GM12891 (cell line): ENCODE data around the gene RPS6KA2.

ENCODE experiments used
- DNase-seq: peaks from one replicate; pipeline ENCODE4 v3.0.0; 2011; ENCODE audit warnings: low spot score; ENCODE audit not compliant: insufficient read length
- FAIRE-seq: peaks from 2 replicates; lab custom pipeline; 2011; peaks lifted over from hg19 to GRCh38; lab: Jason Lieb, UNC
- PAX5 ChIP-seq: IDR thresholded peaks from 2 replicates; pipeline ENCODE4 v1.6.1; 2011; ENCODE audit warnings: low read length, moderate library complexity, mild to moderate bottlenecking; ENCODE audit not compliant: insufficient read depth, severe bottlenecking
- POLR2A ChIP-seq: IDR thresholded peaks from 2 replicates; pipeline ENCODE4 v1.6.1; 2011; ENCODE audit warnings: low read depth, low read length, control low read depth
- POLR2AphosphoS5 ChIP-seq: IDR thresholded peaks from 2 replicates; pipeline ENCODE4 v1.6.1; 2011; ENCODE audit warnings: low read depth, low read length, control low read depth
- POU2F2 ChIP-seq: IDR thresholded peaks from 2 replicates; pipeline ENCODE4 v1.6.1; 2011; ENCODE audit warnings: low read depth, mild to moderate bottlenecking, control low read depth, low read length, moderate library complexity
- SPI1 ChIP-seq: IDR thresholded peaks from 2 replicates; pipeline ENCODE4 v1.6.1; 2011; ENCODE audit warnings: low read depth, low read length, control low read depth
- TAF1 ChIP-seq: IDR thresholded peaks from 2 replicates; pipeline ENCODE4 v1.6.1; 2011; ENCODE audit warnings: low read depth, low read length, control low read depth

RPS6KA2 gene

GRCh38 chr6:166485651-166486535, 141.2 kb downstream of the RPS6KA2 start:
- TF ChIP-seq POU2F2 (no peak), SPI1 (no peak), POLR2AphosphoS5 (no peak), POLR2A (no peak), PAX5 (no peak), TAF1 (no peak)
- no peak for DNase-seq
- FAIRE-seq = no peak

DNA sequence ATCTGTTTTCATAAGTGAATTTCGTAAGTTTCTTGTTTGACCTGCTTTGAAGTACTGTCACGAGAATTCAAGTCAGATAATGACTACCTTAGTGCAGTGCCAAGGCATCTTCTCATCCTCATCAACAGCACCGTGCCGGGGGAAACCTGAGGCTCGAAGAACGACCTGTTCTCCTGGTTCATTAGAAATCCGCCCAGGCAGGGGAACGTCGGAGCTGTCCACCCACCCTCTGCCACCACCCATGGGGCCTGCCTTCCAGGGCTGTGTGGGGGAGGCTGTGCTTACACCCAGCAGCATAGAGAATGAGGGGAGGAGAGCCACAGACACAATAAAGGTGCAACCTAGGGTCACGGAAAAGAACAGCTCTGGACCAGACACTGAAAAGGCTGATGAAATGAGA, 142.2 kb downstream of the RPS6KA2 start:
- DNase-seq = no peak
- no peak for FAIRE-seq
- TF ChIP-seq TAF1 (no peak), POU2F2 (no peak), POLR2AphosphoS5 (no peak), PAX5 (no peak), SPI1 (no peak), POLR2A (no peak)

DNA sequence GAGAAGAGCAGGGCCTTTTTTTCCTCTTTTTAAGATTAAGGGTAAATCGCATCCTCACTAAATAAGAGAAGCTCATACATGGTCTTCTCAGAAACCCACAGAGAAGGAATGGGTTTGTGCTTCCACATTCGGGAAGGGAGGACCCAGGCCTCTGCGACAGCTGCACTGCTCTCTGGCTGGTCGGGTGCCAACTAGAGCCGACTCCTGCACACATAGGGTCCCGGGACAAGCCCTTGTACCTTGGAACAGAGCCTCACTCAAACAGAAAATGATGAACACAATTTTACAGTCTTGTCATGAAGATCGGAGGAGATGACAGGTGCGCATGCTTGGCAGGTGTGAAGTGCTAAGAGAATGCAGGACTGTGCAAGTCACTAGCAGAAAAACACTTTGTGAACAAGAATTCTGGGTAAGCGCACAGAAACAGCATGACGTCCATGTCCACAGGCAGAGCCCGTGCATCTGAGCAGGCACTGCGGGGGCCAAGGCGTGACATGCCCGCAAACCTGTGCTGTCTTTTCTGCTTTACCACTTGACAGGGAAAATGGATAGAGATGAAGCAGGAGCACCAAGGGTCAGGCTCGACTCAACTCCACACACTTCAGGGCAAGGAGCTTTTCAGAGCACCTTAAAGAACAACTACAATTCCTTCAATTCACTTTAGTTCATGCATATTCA, 143.3 kb downstream of the RPS6KA2 start:
- TF ChIP-seq POU2F2 (no peak), PAX5 (no peak), POLR2A (no peak), TAF1 (no peak), POLR2AphosphoS5 (no peak), SPI1 (no peak)
- FAIRE-seq (no peak), DNase-seq (no peak)

DNA sequence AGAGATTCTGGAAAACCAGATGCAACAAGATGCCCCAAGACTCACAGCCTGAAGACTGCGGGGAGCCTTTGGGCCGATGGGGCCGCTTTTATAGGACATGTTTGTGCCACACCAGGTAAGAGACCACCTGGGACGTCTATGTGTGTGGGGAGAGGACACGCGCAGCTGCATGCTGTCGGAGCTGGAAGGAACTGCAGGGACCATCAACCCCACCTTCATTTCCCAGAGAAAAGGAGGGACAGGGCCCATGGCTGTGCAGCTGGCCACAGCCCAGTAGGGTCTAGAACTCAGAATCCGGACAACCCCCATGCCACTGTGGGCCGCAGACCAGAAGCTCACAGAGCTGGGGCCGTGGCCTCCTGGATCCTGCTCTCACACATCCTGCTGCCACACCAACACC, 144.0 kb downstream of the RPS6KA2 start:
- DNase-seq (no peak), FAIRE-seq (no peak)
- TF ChIP-seq POU2F2 (no peak), SPI1 (no peak), PAX5 (no peak), POLR2AphosphoS5 (no peak), POLR2A (no peak), TAF1 (no peak)

DNA sequence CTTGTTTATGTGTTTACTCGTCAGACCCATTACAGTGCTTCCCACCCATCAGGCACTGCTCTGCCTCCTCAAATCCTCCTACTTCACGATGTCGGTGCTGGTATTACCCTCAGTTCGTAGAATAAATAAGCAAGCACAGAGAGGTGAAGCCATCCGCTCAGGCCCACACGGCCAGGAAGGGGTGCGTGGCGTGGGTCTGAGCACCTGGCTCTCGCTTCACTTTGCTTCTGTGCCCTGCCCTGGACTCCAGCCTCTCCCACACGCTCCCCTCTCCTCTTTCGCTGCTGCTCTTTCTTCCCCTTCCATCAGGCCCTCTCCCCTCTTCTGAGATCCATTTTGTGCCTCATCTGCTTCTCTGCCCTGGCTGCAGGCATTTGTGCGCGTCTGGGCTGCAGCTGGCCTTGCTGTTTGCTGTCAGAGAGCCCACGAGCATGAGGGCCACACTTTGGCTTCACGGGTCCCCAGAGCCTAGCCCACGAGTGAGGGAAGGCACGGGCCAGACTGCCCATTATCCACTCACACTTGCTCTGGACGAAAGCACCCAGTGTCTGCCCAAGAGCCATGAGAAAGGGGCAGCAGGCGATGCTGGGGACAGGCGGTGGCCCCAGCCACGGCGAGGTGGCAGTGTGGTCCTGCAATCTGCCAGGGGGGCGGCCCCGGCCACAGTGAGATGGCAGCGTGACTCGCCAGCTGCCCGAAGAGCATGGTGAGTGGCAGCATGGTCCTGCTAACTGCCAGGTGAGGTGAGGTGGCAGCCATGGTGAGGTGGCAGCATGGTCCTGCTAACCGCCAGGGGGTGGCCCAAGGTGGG, 148.1 kb downstream of the RPS6KA2 start:
- no peak for FAIRE-seq
- no peak for DNase-seq
- TF ChIP-seq POLR2A = no peak
- no peak for TF ChIP-seq POU2F2
- no peak for TF ChIP-seq SPI1
- no peak for TF ChIP-seq PAX5
- TF ChIP-seq POLR2AphosphoS5 = no peak

DNA sequence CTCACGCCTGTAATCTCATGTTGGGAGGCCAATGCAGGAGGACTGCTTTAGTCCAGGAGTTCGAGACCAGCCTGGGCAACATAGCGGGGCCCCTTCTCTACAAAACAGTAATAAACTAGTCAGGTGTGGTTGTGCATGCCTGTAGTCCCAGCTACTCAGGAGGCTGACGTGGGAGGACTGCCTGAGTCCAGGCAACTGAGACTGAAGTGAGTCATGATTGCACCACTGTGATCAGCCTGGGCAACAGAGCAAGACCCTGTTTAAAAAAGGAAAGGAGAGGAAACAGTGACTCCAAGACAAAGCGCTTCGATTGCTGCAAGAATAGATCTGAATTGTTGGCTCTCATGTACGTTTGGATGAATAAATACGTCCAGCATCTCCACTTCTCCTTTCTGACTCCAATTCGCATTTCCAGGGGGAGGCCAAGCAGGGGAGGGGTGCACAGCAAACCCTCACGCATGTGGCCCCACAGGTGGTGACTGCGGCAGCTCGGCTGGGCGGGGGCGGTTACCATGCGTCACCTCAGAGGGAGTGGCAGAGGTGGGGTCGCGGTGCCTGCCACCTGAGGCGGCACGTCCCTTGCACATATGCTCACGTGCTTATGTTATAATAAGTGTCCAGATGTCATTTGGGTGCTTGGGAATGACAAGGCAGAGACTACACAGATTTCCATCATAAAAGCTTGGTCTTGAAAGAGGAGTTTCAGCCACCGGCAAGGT, 149.2 kb downstream of the RPS6KA2 start:
- DNase-seq = no peak
- TF ChIP-seq POU2F2 (no peak), SPI1 (no peak), POLR2A (no peak), POLR2AphosphoS5 (no peak), TAF1 (no peak), PAX5 (no peak)
- no peak for FAIRE-seq

GRCh38 chr6:166476634-166477215, 150.3 kb downstream of the RPS6KA2 start:
- no peak for FAIRE-seq
- DNase-seq = no peak
- TF ChIP-seq PAX5 (no peak), SPI1 (no peak), POLR2AphosphoS5 (no peak), POLR2A (no peak), TAF1 (no peak), POU2F2 (no peak)

- DNase-seq = no peak
These were observed 150.9 kb downstream of the RPS6KA2 start for GRCh38 chr6:166476061-166476591.

More at GRCh38 chr6:166476061-166476591, 150.9 kb downstream of the RPS6KA2 start:
- no peak for FAIRE-seq
- TF ChIP-seq TAF1 (no peak), PAX5 (no peak), SPI1 (no peak), POU2F2 (no peak), POLR2A (no peak), POLR2AphosphoS5 (no peak)
